22Rv1 (cell line): ENCODE measurements around the gene TTC28.
"Not testable (repeated sequence)": the region's sequence is repeated elsewhere in the genome, so short reads cannot be mapped to it uniquely, and the experiment has no call there.

ENCODE experiments used
- ZFX ChIP-seq: fragments of 450-650 bp; IDR thresholded peaks from 2 replicates; pipeline ENCODE4 v1.6.1; 2017; ENCODE audit warnings: antibody characterized with exemption, borderline replicate concordance
- TF ChIP-seq, protein P1 (sequence below): fragments of 450-650 bp; IDR thresholded peaks from 2 replicates; pipeline ENCODE4 v1.5.1; 2017; ENCODE audit warnings: mild to moderate bottlenecking

DNA sequence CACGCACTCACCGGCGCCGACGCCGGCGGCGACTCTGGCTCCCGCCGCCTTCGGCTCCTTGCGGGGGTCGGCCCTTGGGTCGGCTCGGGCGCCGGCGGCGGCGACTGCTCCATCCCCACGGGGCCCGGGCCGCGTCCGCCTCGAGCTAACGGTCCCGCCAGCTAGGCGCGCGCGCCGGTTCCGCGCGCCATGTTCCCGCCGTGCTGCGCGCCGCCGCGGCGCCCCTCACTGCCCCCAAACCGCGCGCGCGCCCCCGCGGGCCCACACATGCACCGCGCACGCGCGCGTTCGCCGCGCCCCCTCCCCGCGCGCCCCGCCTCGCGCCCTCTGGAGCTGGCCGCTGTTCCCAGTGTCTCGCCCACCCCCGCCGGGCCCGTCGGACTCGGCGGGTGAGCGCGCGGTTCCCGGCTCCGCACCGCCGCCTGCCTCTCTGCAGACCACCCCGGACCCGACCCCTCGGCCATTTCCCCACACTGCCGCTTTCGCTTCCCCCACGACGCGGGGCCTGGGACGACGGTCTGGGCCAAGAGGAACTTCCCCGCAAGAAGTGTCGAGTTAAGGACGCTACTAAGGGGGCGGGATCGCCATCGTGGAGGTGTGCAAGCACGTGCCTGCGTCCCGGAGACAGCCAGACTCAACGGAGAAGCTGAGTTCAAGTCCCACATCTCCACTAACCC lies at the start of gene TTC28:
- TF ChIP-seq, protein P1, sequence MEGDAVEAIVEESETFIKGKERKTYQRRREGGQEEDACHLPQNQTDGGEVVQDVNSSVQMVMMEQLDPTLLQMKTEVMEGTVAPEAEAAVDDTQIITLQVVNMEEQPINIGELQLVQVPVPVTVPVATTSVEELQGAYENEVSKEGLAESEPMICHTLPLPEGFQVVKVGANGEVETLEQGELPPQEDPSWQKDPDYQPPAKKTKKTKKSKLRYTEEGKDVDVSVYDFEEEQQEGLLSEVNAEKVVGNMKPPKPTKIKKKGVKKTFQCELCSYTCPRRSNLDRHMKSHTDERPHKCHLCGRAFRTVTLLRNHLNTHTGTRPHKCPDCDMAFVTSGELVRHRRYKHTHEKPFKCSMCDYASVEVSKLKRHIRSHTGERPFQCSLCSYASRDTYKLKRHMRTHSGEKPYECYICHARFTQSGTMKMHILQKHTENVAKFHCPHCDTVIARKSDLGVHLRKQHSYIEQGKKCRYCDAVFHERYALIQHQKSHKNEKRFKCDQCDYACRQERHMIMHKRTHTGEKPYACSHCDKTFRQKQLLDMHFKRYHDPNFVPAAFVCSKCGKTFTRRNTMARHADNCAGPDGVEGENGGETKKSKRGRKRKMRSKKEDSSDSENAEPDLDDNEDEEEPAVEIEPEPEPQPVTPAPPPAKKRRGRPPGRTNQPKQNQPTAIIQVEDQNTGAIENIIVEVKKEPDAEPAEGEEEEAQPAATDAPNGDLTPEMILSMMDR, result not testable (repeated sequence)
- not testable (repeated sequence) for TF ChIP-seq ZFX
